Stimulated activated CD8-positive, alpha-beta memory T cell treated with anti-CD3 and anti-CD28 coated beads, Interleukin-4, amount 100 ng/mL, for 24 hours (primary cell): ENCODE results near the gene DDX10.
A peak's percentile ranks its signal among the peaks of the same experiment; 100 is the strongest.
"Not testable (repeated sequence)": the region's sequence is repeated elsewhere in the genome, so short reads cannot be mapped to it uniquely, and the experiment has no call there.

Experiments used
- DNase-seq: peaks from one replicate; pipeline ENCODE4 v3.0.0-alpha.2; 2020; ENCODE audit warnings: low read depth

The DDX10 gene

GRCh38 chr11:108718466-108718865, 53.6 kb downstream of the DDX10 start:
- DNase-seq: no peak

- DNase-seq: no peak
Measured at GRCh38 chr11:108724974-108725689, 60.3 kb downstream of the DDX10 start.

GRCh38 chr11:108726077-108726800, 61.4 kb downstream of the DDX10 start:
- no peak for DNase-seq

GRCh38 chr11:108727665-108728064, 62.8 kb downstream of the DDX10 start:
- no peak for DNase-seq

GRCh38 chr11:108729227-108729871, 64.5 kb downstream of the DDX10 start:
- DNase-seq: no peak

GRCh38 chr11:108732395-108732794, 67.5 kb downstream of the DDX10 start:
- no peak for DNase-seq

- DNase-seq: peak; percentile 4
Measured at GRCh38 chr11:108733479-108734116, 68.7 kb downstream of the DDX10 start.

GRCh38 chr11:108734283-108734682, 69.4 kb downstream of the DDX10 start:
- DNase-seq: no peak

GRCh38 chr11:108734956-108735559, 70.2 kb downstream of the DDX10 start:
- no peak for DNase-seq

- not testable (repeated sequence) for DNase-seq
Measured at GRCh38 chr11:108740132-108740531, 75.3 kb downstream of the DDX10 start.

GRCh38 chr11:108743851-108744250, 79.0 kb downstream of the DDX10 start:
- DNase-seq: no peak

GRCh38 chr11:108748968-108749367, 84.1 kb downstream of the DDX10 start:
- DNase-seq: no peak

- no peak for DNase-seq
Measured at GRCh38 chr11:108751444-108751843, 86.6 kb downstream of the DDX10 start.

- no peak for DNase-seq
Measured at GRCh38 chr11:108752297-108752751, 87.5 kb downstream of the DDX10 start.

- no peak for DNase-seq
Measured at GRCh38 chr11:108754901-108755625, 90.2 kb downstream of the DDX10 start.

GRCh38 chr11:108757630-108758029, 92.8 kb downstream of the DDX10 start:
- DNase-seq: no peak

- no peak for DNase-seq
Measured at GRCh38 chr11:108758458-108758857, 93.6 kb downstream of the DDX10 start.

- no peak for DNase-seq
Measured at GRCh38 chr11:108766596-108767173, 101.8 kb downstream of the DDX10 start.

- DNase-seq: no peak
Measured at GRCh38 chr11:108768370-108768769, 103.5 kb downstream of the DDX10 start.

- no peak for DNase-seq
Measured at GRCh38 chr11:108768964-108769363, 104.1 kb downstream of the DDX10 start.
